ENCODE results near the gene OR1C1.
"Not testable (repeated sequence)": the region's sequence is repeated elsewhere in the genome, so short reads cannot be mapped to it uniquely, and the experiment has no call there.

The OR1C1 gene

GRCh38 chr1:247740721-247741120, 19.6 kb downstream of the OR1C1 start:
- Histone ChIP-seq H3K4me3 (ENCODE audit: insufficient read depth, low read depth, low read length, poor library complexity, severe bottlenecking) (no peak overlapping the region), H3K27me3 (replicated peaks; ENCODE audit: control insufficient read depth, insufficient read depth, low read length, poor library complexity, severe bottlenecking) (no peaks in the 10 kb centered on the region), H3K27ac (ENCODE audit: insufficient read depth, low read length, poor library complexity, severe bottlenecking) (no peak overlapping the region), H3K4me1 (ENCODE audit: control insufficient read depth, insufficient read depth, low read length, poor library complexity, severe bottlenecking) (no peaks in the 10 kb centered on the region), H3K9me3 (ENCODE audit: control insufficient read depth, low read length) (no peaks in the 10 kb centered on the region), H3K36me3 (ENCODE audit: control insufficient read depth, insufficient read depth, low read length) (no peaks in the 10 kb centered on the region)
- DNase-seq: no peak

GRCh38 chr1:247738315-247738714, 22.0 kb downstream of the OR1C1 start, which contains the start of gene OR14K1:
TSS of gene OR14K1 (plus strand) at chr1:247738615. CDS start at chr1:247738615, 0 bp downstream.
- no peaks in the 10 kb centered on the region for H3K27me3 ChIP-seq (replicated peaks; ENCODE audit: control insufficient read depth, insufficient read depth, low read length, poor library complexity, severe bottlenecking)
- H3K27ac ChIP-seq (ENCODE audit: insufficient read depth, low read length, poor library complexity, severe bottlenecking): no peak within 1 kb of the TSS
- H3K36me3 ChIP-seq (ENCODE audit: control insufficient read depth, insufficient read depth, low read length): no peaks in the 10 kb centered on the region
- no peak for DNase-seq
- no peaks in the 10 kb centered on the region for H3K4me1 ChIP-seq (ENCODE audit: control insufficient read depth, insufficient read depth, low read length, poor library complexity, severe bottlenecking)
- H3K9me3 ChIP-seq (ENCODE audit: control insufficient read depth, low read length): no peaks in the 10 kb centered on the region
- no peak within 1 kb of the TSS for H3K4me3 ChIP-seq (ENCODE audit: insufficient read depth, low read depth, low read length, poor library complexity, severe bottlenecking)

GRCh38 chr1:247721222-247721621, 39.1 kb downstream of the OR1C1 start:
- Histone ChIP-seq H3K36me3 (ENCODE audit: control insufficient read depth, insufficient read depth, low read length) (no peaks in the 10 kb centered on the region), H3K27me3 (replicated peaks; ENCODE audit: control insufficient read depth, insufficient read depth, low read length, poor library complexity, severe bottlenecking) (no peaks in the 10 kb centered on the region), H3K27ac (ENCODE audit: insufficient read depth, low read length, poor library complexity, severe bottlenecking) (no peak overlapping the region), H3K4me1 (ENCODE audit: control insufficient read depth, insufficient read depth, low read length, poor library complexity, severe bottlenecking) (no peaks in the 10 kb centered on the region), H3K9me3 (ENCODE audit: control insufficient read depth, low read length) (no peaks in the 10 kb centered on the region), H3K4me3 (ENCODE audit: insufficient read depth, low read depth, low read length, poor library complexity, severe bottlenecking) (no peak overlapping the region)
- no peak for DNase-seq

- H3K4me3 ChIP-seq (ENCODE audit: insufficient read depth, low read depth, low read length, poor library complexity, severe bottlenecking): no peak within 1 kb of the TSS
- no peaks in the 10 kb centered on the region for H3K27me3 ChIP-seq (replicated peaks; ENCODE audit: control insufficient read depth, insufficient read depth, low read length, poor library complexity, severe bottlenecking)
- H3K9me3 ChIP-seq (ENCODE audit: control insufficient read depth, low read length): no peaks in the 10 kb centered on the region
- no peaks in the 10 kb centered on the region for H3K36me3 ChIP-seq (ENCODE audit: control insufficient read depth, insufficient read depth, low read length)
- H3K4me1 ChIP-seq (ENCODE audit: control insufficient read depth, insufficient read depth, low read length, poor library complexity, severe bottlenecking): no peaks in the 10 kb centered on the region
- H3K27ac ChIP-seq (ENCODE audit: insufficient read depth, low read length, poor library complexity, severe bottlenecking): no peak within 1 kb of the TSS
- DNase-seq: no peak
These were observed 43.8 kb downstream of the OR1C1 start, which contains the start of gene OR6F1 for GRCh38 chr1:247716546-247716945. TSS of gene OR6F1 (minus strand) at chr1:247716646. CDS start at chr1:247712755, 3,891 bp downstream.

GRCh38 chr1:247713753-247714152, 46.6 kb downstream of the OR1C1 start:
- H3K4me3 ChIP-seq (ENCODE audit: insufficient read depth, low read depth, low read length, poor library complexity, severe bottlenecking): no peak overlapping the region
- no peak overlapping the region for H3K27ac ChIP-seq (ENCODE audit: insufficient read depth, low read length, poor library complexity, severe bottlenecking)
- H3K9me3 ChIP-seq (ENCODE audit: control insufficient read depth, low read length): no peaks in the 10 kb centered on the region
- no peaks in the 10 kb centered on the region for H3K36me3 ChIP-seq (ENCODE audit: control insufficient read depth, insufficient read depth, low read length)
- H3K4me1 ChIP-seq (ENCODE audit: control insufficient read depth, insufficient read depth, low read length, poor library complexity, severe bottlenecking): no peaks in the 10 kb centered on the region
- DNase-seq: no peak
- H3K27me3 ChIP-seq (replicated peaks; ENCODE audit: control insufficient read depth, insufficient read depth, low read length, poor library complexity, severe bottlenecking): no peaks in the 10 kb centered on the region

GRCh38 chr1:247710681-247711080, 49.7 kb downstream of the OR1C1 start:
- H3K9me3 ChIP-seq (ENCODE audit: control insufficient read depth, low read length); DNase-seq; H3K27ac ChIP-seq (ENCODE audit: insufficient read depth, low read length, poor library complexity, severe bottlenecking); H3K4me3 ChIP-seq (ENCODE audit: insufficient read depth, low read depth, low read length, poor library complexity, severe bottlenecking); H3K4me1 ChIP-seq (ENCODE audit: control insufficient read depth, insufficient read depth, low read length, poor library complexity, severe bottlenecking); H3K36me3 ChIP-seq (ENCODE audit: control insufficient read depth, insufficient read depth, low read length); H3K27me3 ChIP-seq (replicated peaks; ENCODE audit: control insufficient read depth, insufficient read depth, low read length, poor library complexity, severe bottlenecking): not testable (repeated sequence)

All from effector memory CD4-positive, alpha-beta T cell (primary cell).